Activated T-helper 2 cell treated with anti-CD3 and anti-CD28 coated beads, Interferon-gamma antibody, Interleukin-2, Interleukin-4, amounts not matched to agents 10 μg/mL and 5 μg/mL and 100 μg/mL, durations not matched to agents 14 hours and 24 hours and 36 hours (primary cell): Measurements from ENCODE around the gene SLC17A3. TPM values are rescaled to one million over a fixed set of nuclear protein-coding genes. Genes with fewer than 3 reads are reported as not detected.
A peak's percentile ranks its signal among the peaks of the same experiment; 100 is the strongest.

ENCODE experiments used
- DNase-seq: peaks from one replicate; pipeline ENCODE4 v3.0.0; 2021; ENCODE audit warnings: low spot score
- H3K27ac Mint-ChIP-seq: one replicate; pipeline ENCODE4 v1.8.0; 2021; ENCODE audit warnings: mixed read lengths
- H3K27me3 Mint-ChIP-seq: one replicate; pipeline ENCODE4 v1.8.0; 2021; ENCODE audit warnings: low read depth, mixed read lengths
- H3K36me3 Mint-ChIP-seq: one replicate; pipeline ENCODE4 v1.8.0; 2021; ENCODE audit warnings: low read depth, mixed read lengths
- H3K4me1 Mint-ChIP-seq: one replicate; pipeline ENCODE4 v1.8.0; 2021; ENCODE audit warnings: low read depth, mixed read lengths
- H3K4me3 Mint-ChIP-seq: one replicate; pipeline ENCODE4 v1.8.0; 2021; ENCODE audit warnings: low read depth, mild to moderate bottlenecking, moderate library complexity, mixed read lengths
- H3K9me3 Mint-ChIP-seq: one replicate; pipeline ENCODE4 v1.8.0; 2021; ENCODE audit warnings: mixed read lengths
- intact Hi-C: fragments of 100-400 bp; cut with micrococcal nuclease; formaldehyde crosslinking; loops from one replicate; pipeline ENCODE4 v1.15.1; 2023
- total RNA-seq: library from RNA; stranded (reverse); gene quantifications from 2 replicates; pipeline ENCODE4 v1.2.3, GENCODE V29; 2022

Gene SLC17A3
- total RNA-seq, 1 donor from 2014 or later, result 1.6 TPM

GRCh38 chr6:25900843-25901242, 26.8 kb upstream of the SLC17A3 start:
- Mint-ChIP-seq H3K36me3 (peaks cover 3% of the 10 kb centered on the region), H3K9me3 (no peaks in the 10 kb centered on the region), H3K27ac (peak overlapping the region; percentile 28)

DNA sequence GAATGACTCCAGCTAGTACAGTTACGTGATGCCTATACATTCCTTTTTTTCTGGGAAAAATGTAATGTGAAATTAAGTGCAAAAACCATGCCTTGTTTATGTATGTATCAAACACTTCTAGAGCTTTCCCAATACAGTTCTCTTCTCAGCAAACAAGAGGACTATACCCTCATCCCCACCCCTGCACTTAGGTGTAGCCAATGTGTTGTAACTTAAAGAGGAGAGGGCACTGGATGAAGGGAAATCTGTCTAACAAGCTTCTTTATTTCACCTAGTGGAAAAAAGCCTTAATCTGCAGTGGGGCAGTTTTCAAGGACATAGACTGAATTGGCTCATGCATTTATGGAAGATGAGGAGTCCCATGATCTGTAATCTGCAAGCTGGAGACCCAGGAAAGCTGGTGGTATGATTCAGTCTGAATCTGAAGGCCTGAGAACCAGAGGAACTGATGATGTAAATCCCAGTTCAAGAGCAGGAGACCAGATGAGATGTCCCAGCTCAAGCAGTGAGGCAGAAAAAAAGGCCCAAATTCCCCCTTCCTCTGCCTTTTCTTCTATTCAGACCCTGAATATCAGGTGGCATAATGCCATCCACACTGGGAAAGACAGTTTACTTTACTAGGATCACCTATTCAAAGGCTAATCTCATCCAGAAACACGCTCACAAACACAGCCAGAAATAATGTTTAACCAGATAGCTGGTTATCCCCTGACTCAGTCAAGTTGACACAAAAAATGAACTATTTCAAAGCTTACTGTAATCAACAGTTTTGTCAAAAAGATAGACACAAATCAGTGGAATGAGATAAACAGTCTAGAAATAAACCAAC, 25.8 kb upstream of the SLC17A3 start:
- no peak for DNase-seq
- peaks cover 14% of the 10 kb centered on the region for H3K4me1 Mint-ChIP-seq
- peaks cover 3% of the 10 kb centered on the region for H3K36me3 Mint-ChIP-seq
- H3K27me3 Mint-ChIP-seq, result no peaks in the 10 kb centered on the region
- no peak overlapping the region for H3K27ac Mint-ChIP-seq
- no peak overlapping the region for H3K4me3 Mint-ChIP-seq
- intact Hi-C loops, result no loop called here
- H3K9me3 Mint-ChIP-seq, result no peaks in the 10 kb centered on the region

More at GRCh38 chr6:25900843-25901242, 26.8 kb upstream of the SLC17A3 start:
- peaks cover 14% of the 10 kb centered on the region for H3K4me1 Mint-ChIP-seq
- H3K4me3 Mint-ChIP-seq, result no peak overlapping the region
- no peaks in the 10 kb centered on the region for H3K27me3 Mint-ChIP-seq
- intact Hi-C loops, result no loop called here
- DNase-seq, result no peak

- intact Hi-C loops, result no loop called here
- Mint-ChIP-seq H3K4me3 (no peak overlapping the region), H3K27ac (no peak overlapping the region), H3K27me3 (no peaks in the 10 kb centered on the region), H3K9me3 (no peaks in the 10 kb centered on the region), H3K36me3 (peaks cover 3% of the 10 kb centered on the region), H3K4me1 (peaks cover 14% of the 10 kb centered on the region)
- DNase-seq, result no peak
Observed at GRCh38 chr6:25899123-25899522, 25.1 kb upstream of the SLC17A3 start.

DNA sequence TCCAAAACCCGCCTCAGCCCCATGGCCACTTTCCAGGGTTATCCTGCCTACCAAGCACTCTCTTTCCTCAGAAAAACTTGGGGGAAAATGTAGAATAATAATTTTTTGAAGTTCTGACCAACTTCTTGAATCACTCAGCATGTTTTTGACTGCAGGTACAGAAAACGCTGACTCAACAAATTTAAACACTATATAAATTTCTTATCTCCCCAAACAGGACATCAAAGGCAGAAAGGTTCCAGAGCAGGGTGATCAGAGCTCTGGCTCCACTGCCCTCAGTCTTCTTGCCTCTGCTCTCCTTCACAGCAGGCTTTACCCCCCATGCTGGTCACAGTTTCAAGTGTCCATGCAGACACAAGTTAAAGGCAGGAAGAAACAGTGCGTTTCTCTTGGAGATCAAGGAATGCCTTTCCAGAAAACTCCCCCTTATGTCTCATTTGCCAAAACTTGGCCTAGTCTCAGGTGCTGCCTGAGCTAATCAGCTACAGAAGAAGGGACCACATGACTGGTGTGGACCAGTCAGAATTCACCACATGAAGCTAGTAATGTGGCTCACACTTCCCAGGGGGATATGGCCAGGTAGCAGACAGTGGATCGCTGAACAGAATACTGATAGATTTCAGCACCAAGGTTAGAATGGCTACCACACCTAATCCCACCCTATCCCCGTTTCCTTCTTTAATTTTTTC, 24.4 kb upstream of the SLC17A3 start:
- H3K9me3 Mint-ChIP-seq, result no peaks in the 10 kb centered on the region
- H3K4me1 Mint-ChIP-seq, result peaks cover 14% of the 10 kb centered on the region
- intact Hi-C loops, result no loop called here
- H3K27ac Mint-ChIP-seq, result no peak overlapping the region
- H3K27me3 Mint-ChIP-seq, result no peaks in the 10 kb centered on the region
- no peak overlapping the region for H3K4me3 Mint-ChIP-seq
- no peak for DNase-seq
- peaks cover 3% of the 10 kb centered on the region for H3K36me3 Mint-ChIP-seq

GRCh38 chr6:25896252-25896651, 22.2 kb upstream of the SLC17A3 start:
- peaks cover 3% of the 10 kb centered on the region for H3K36me3 Mint-ChIP-seq
- DNase-seq, result no peak
- intact Hi-C loops, result no loop called here
- H3K9me3 Mint-ChIP-seq, result no peaks in the 10 kb centered on the region
- peaks cover 12% of the 10 kb centered on the region for H3K4me1 Mint-ChIP-seq
- H3K4me3 Mint-ChIP-seq, result no peak overlapping the region
- H3K27me3 Mint-ChIP-seq, result peaks cover 4% of the 10 kb centered on the region
- H3K27ac Mint-ChIP-seq, result no peak overlapping the region

- Mint-ChIP-seq H3K4me1 (peaks cover 8% of the 10 kb centered on the region), H3K27ac (no peak overlapping the region), H3K36me3 (peaks cover 2% of the 10 kb centered on the region), H3K9me3 (no peaks in the 10 kb centered on the region), H3K4me3 (no peak overlapping the region), H3K27me3 (peaks cover 4% of the 10 kb centered on the region)
- no peak for DNase-seq
- intact Hi-C loops, result no loop called here
Observed at GRCh38 chr6:25895771-25896170, 21.7 kb upstream of the SLC17A3 start.

GRCh38 chr6:25893778-25894177, 19.7 kb upstream of the SLC17A3 start:
- H3K27ac Mint-ChIP-seq, result no peak overlapping the region

DNA sequence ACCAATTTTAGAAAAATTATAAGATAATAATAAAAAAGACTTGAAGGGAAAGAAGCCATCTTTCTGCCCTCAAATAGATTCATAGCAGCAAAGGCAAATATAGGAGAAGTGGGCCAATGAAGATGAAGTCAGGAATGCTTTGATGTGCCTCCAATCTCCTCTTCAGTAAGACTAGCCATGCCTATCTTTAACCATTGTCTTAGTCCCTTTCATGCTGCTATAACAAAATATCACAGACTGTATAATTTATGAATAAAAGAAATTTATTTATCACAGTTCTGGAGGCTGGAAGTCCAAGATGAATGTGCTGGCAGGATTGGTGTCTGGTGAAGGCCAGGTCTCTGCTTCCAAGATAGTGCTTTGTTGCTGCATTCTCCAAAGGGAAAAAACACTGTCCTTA, 18.8 kb upstream of the SLC17A3 start:
- Mint-ChIP-seq H3K9me3 (no peaks in the 10 kb centered on the region), H3K27ac (no peak overlapping the region), H3K4me1 (peaks cover 6% of the 10 kb centered on the region), H3K4me3 (no peak overlapping the region), H3K36me3 (no peaks in the 10 kb centered on the region), H3K27me3 (peaks cover 4% of the 10 kb centered on the region)
- DNase-seq, result no peak
- intact Hi-C loops, result no loop called here

More at GRCh38 chr6:25893778-25894177, 19.7 kb upstream of the SLC17A3 start:
- no peak overlapping the region for H3K4me3 Mint-ChIP-seq
- no peaks in the 10 kb centered on the region for H3K36me3 Mint-ChIP-seq
- H3K4me1 Mint-ChIP-seq, result peaks cover 6% of the 10 kb centered on the region
- intact Hi-C loops, result no loop called here
- no peak for DNase-seq
- H3K9me3 Mint-ChIP-seq, result no peaks in the 10 kb centered on the region
- H3K27me3 Mint-ChIP-seq, result peaks cover 4% of the 10 kb centered on the region

- Mint-ChIP-seq H3K27ac (no peak overlapping the region), H3K27me3 (peaks cover 4% of the 10 kb centered on the region), H3K9me3 (no peaks in the 10 kb centered on the region), H3K4me1 (peaks cover 8% of the 10 kb centered on the region), H3K4me3 (no peak overlapping the region), H3K36me3 (no peaks in the 10 kb centered on the region)
- no peak for DNase-seq
- intact Hi-C loops, result loop anchor here (1.0 kb wide), 1 partner anchor 170 kb away; no protein-coding TSS in a partner anchor
Observed at GRCh38 chr6:25889877-25890853, 16.1 kb upstream of the SLC17A3 start.

DNA sequence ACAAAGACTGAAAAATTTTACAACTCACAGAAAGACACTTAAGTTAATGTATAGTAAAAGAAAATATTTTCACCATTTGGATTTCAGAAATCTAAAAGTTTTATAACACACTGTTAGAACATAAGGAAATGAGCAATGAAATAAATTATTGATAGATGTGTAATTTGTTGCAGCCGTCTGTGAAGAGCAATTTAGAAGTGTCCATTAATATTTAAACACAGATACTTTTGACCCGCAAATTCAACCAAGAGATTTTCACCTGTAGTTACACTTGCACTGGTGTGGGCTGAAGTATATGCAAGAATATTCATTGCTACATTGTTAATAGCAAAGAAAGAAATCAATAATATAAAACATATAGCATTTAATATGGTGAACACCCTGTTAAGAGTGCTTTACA, 14.6 kb upstream of the SLC17A3 start:
- no peak overlapping the region for H3K4me3 Mint-ChIP-seq
- H3K9me3 Mint-ChIP-seq, result no peaks in the 10 kb centered on the region
- H3K36me3 Mint-ChIP-seq, result no peaks in the 10 kb centered on the region
- intact Hi-C loops, result no loop called here
- H3K4me1 Mint-ChIP-seq, result peaks cover 8% of the 10 kb centered on the region
- H3K27me3 Mint-ChIP-seq, result peaks cover 4% of the 10 kb centered on the region
- H3K27ac Mint-ChIP-seq, result no peak overlapping the region
- DNase-seq, result no peak

DNA sequence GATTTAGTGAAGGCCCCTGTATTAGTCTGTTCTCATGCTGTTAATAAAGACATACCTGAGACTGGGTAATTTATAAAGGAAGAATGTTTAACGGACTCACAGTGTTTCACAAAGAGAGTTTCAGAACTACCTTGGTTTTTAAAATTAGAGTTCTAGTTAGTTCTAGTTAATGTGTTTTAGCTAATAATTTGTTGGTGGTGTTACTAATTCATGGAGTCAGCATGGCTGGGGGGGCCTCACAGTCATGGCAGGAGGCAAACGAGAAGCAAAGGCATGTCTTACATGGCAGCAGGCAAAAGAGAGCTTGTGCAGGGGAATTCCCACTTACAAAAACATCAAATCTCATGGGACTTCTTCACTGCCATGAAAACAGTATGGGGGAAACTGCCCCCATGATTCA, 12.0 kb upstream of the SLC17A3 start:
- Mint-ChIP-seq H3K9me3 (no peaks in the 10 kb centered on the region), H3K4me1 (peaks cover 17% of the 10 kb centered on the region), H3K27me3 (no peaks in the 10 kb centered on the region), H3K27ac (no peak overlapping the region), H3K4me3 (no peak overlapping the region), H3K36me3 (no peaks in the 10 kb centered on the region)
- intact Hi-C loops, result no loop called here
- DNase-seq, result no peak

- no peak overlapping the region for H3K27ac Mint-ChIP-seq
- peaks cover 15% of the 10 kb centered on the region for H3K4me1 Mint-ChIP-seq
- no peaks in the 10 kb centered on the region for H3K27me3 Mint-ChIP-seq
- H3K9me3 Mint-ChIP-seq, result no peaks in the 10 kb centered on the region
- intact Hi-C loops, result loop anchor here (5.0 kb wide), 1 partner anchor 97 kb away; no protein-coding TSS in a partner anchor
- H3K4me3 Mint-ChIP-seq, result no peak overlapping the region
- DNase-seq, result no peak
- H3K36me3 Mint-ChIP-seq, result no peaks in the 10 kb centered on the region
Observed at GRCh38 chr6:25883991-25884390, 9.9 kb upstream of the SLC17A3 start.
